CD4-positive, alpha-beta T cell treated with Interleukin-4 for 4 hours (primary cell): ENCODE data around the gene WBP2NL.
"Not testable (repeated sequence)": the region's sequence is repeated elsewhere in the genome, so short reads cannot be mapped to it uniquely, and the experiment has no call there.

Source experiments
- DNase-seq: peaks from one replicate; pipeline ENCODE4 v3.0.0-alpha.2; 2020

The WBP2NL gene, protein sequence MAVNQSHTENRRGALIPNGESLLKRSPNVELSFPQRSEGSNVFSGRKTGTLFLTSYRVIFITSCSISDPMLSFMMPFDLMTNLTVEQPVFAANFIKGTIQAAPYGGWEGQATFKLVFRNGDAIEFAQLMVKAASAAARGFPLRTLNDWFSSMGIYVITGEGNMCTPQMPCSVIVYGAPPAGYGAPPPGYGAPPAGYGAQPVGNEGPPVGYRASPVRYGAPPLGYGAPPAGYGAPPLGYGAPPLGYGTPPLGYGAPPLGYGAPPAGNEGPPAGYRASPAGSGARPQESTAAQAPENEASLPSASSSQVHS

DNA sequence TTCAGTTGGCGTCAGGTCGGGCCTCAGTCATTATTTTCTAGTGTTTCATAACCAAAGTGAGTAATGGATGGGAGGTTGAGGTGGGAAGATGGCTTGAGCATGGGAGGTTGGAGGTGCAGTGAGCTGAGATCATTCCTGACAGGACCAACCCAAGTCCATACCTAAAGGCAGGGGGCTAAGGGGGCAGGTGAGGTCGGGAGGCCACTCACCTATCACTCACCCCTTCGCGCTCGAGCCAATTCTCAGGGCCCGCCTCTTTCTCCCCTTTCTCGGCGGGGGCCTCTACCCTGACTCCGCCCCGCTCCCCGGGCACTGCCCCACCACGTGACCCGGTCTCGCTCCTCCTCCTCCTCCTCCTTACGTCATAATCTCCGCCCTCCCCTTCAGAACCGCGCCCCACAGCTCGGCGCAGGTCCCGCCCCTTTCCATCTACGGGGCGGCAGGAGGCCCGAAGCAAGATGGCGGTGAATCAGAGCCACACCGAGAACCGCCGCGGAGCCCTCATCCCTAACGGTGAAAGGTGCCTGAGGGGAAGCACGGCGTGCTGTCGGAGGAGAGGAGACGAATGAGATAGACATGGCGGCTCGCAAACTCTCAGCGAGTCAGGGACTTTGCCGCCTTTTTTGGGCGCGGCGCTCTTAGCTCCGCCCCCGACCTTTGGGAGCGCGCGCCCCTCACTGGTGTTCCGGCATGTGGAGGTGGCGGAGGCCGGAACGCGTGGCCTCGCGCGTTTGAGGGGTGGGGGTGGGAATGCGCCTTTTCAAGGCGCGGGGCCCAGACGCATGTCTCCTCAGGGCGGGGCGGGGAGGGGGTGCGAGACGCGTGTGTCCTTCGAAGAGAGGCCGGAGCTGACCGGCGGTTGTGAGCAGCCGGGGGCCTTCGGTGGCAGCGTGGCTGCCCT is at the start of gene WBP2NL:
Gene WBP2NL, plus strand, starts transcription at position 428 of the 901 bp plus-strand sequence. Its CDS starts 31 bp downstream, at position 459.
- DNase-seq, result peak; percentile 88

DNA sequence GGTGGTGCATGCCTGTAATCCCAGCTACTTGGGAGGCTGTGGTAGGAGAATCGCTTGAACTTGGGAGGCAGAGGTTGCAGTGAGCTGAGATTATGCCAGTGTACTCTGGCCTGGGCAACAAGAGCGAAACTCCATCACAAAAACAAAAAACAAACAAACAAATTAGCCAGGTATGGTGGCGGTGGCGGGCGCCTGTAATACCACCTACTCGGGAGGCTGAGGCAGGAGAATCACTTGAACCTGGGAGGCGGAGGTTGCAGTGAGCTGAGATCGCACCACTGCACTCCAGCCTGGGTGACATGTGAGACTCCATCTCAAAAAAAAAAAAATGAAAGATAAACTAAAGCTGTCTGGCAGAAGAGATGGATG is 49.7 kb upstream of the WBP2NL start:
- not testable (repeated sequence) for DNase-seq

DNA sequence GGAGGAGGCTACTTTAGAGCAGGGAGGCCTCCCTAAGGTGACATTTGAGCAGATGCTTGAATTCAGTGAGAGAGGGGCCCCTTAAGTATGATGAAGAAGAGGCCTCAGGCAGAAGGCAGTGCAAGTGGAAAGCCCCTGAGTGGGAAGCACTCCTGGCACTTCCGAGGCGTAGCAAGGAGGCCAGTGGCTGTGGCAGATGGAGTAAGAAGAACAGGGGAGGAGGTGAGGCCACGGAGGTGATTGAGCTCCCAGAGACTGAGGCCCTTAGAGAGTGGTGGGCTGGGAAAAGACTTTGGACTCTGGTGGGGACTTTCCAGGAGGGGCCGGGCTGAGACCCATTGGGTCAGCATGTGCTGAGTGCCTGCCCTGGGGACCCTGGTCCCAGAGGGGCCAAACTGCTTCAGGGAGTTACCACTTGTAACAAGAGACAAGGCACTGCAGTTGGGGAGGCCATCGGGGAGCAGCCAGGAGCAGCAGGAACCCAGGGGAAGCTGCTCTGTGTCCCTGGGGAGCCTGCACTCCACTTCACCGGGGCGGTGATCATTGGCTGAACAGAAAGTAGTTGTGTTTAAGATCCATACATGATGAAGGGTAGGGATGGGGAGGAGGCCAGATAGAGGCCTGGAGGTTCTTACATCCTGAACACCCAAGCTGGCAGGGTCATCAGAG is 49.2 kb upstream of the WBP2NL start:
- no peak for DNase-seq

DNA sequence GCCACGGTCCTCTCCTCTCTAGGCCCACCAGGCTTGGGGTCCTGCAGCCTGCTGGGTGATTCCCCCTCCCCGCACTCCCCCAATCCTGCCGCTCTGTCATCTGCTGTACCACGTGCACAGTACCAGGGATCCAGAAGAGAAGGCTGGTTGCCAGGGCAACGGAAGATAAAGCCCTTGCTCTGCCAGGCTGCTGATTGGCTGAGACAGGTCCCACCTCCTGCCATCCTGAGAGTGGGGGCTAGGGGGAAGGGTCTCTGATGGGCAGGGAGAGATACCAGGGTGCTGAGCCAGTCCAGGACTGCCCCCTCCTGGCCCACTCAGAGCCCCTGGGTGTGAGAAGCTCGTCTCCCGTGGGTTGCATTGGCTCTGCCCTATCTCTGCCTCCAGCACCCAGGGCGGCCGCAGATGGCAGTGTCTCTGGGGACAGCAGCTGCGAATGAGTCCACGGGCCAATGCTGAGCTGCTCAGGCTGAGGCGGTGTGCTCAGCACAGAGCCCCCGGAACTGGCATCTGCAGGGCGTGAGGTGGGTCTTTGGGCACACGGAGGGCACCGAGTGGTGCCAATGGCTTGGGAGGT is 46.6 kb upstream of the WBP2NL start, which contains the start of gene SMIM45:
Gene SMIM45, plus strand, starts transcription at position 253 of the 577 bp plus-strand sequence.
- no peak for DNase-seq

DNA sequence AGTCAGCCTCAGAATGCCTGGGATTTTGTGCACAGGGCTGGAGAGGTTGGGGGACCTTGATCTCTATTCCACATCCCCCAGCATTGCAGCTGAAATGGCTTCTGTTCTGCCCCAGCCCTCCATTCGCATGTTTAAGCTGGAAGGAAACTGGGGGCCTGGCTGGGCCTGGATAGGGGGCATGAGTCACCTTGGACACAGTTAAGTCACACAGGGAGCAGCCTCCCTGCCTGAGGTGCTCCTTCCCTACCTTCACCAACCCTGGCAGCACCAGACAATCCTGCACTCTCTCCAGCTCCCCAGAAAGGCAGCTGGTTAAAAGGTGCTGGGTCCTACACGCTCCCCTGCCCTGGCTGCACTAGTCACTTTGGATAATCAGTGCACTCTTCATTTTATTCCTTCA is 45.9 kb upstream of the WBP2NL start:
- no peak for DNase-seq

DNA sequence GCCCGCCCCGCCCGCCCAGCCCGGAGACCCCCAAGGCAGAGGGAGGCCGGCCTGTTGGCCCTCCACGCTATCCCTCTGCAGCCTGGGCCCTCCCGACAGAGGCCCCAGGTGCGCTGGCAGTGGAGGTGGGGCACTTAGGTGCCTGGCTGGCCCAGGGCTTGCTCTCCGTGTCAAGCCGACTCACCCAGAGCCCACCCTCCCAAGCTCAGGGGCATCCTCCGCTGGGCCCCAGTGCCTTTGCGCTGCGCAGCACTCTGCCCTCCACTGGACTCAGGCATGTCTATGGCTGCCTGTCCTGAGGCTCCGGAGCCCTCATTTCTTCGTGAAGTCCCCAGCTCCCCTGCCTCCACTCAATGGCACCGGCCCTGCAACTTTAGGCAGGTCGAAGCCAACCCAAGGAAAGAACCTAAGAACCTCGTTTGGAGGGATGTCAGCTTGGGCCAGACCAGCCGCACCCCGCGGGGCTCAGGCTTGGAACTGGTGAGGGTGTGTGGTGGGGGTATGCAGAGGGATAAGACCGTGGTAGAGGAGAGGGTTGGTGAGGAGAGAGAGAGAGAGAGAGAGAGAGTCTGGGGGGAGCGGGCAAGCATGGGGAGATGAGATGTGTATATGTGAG is 40.5 kb upstream of the WBP2NL start:
- DNase-seq, result no peak

DNA sequence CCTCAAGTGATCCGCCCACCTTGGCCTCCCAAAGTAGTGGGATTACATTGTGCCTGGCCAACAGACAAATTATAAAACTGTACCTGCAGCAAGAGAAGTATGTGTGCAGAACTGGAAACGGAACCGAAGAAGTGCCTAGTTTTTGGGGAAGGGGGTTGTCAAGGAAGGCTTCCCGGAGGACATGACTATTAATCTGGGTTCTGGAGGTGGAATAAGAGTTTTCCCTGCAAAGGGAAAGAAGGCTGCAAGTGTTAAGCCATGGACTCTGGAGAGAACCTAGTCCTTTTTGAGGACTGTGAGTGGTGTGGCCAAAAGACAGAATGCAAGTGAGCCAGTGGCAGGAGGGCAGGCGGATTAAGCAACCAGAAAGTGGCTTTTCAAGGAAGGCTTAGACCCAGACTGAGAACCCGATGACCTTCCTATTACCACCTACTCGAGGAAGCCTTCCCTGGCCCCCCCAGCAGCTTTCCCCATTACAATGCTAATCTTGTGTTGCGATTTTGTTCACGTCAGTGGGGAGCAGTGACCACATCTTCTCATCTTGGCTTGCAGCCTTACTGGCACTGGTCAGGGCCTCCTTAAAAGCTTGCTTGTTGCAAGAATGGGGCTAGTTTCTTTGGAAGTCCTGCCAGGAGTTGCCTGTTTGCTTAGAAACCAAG is 35.0 kb upstream of the WBP2NL start:
- DNase-seq, result no peak

DNA sequence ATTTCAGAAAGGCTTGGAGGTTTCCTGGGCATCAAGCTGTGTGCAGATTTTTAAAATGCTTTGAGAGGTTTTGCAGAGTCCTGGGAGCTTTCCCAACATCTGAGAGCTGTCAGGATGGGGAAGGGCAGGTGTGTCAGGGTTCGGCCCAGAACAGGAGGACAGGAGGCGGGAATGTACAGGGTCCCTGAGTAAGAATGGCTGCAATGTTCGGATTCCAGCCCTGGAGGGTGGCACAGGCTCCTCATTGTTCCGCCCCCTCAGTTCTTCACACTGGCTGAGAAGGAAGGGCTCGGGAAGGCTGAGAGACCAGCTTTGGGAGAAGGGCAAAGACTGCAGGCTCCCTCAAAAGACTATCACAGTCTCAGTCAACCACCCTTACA is 34.5 kb upstream of the WBP2NL start:
- DNase-seq, result no peak

DNA sequence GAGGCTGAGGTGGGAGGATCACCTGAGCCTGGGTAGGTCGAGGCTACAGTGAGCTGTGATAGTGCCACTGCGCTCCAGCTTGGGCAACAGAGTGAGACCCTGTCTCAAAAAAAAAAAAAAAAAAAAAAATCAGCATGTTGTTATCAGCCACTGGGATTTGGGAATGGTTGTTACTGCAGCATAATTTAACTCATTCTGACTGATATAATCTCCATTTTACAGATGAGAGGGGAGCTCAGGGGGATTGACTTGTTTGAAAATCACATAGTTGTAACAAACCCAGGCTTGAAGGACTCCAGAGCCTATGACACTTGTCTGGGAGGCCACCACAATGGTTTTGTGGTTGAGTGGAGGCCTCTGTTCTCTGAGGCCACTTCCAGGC is 32.4 kb upstream of the WBP2NL start:
- DNase-seq, result no peak

DNA sequence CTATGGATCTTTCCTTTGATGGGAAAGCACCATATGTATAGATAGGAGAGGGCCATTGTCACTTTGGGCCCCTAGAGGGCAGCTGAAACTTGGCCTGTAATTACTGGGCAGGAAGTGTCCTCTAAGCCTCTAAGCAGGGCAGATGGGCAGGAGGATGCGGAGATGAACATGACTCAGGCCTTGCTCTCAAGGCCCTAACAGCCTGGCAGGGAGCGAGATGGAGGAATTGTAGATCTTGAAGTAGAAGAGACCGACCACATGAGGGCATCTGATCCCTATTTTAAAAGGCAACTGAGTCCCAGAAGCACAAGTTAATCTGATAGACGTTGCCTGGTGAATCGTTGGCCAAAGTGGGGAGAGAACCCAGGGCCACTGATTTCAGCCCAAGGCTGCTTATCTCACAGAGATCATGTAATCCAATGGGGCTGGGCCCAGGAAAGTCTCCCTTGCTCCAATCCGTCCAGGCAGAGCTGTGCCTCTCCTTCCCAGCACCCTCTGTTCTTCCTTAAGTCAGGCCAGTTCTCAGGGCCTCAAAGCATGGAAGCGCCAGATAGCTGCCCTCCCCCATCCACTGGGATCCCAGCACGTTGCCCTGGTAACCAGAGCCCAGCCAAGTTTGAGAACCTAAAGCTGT is 31.9 kb upstream of the WBP2NL start:
- peak; percentile 51 for DNase-seq

DNA sequence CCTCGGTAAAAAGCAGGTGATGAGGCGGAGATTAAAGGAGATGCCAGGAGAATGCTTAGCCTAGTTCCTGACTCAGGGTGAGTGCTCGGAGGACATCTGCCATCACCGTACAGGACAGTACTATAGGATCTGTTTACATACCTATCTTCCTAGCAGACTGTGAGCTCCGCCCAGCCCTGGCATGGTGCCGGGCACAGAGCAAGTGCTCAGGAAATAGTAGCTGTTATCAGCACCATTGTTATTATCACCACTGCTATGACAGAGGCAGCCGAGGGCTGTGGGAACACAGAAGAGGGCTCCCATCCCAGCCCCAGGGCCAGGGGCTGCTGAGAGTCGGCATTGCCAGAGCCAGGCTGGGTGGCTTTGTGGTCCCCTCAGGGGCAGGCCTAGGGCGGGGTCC is 30.0 kb upstream of the WBP2NL start:
- DNase-seq, result no peak

DNA sequence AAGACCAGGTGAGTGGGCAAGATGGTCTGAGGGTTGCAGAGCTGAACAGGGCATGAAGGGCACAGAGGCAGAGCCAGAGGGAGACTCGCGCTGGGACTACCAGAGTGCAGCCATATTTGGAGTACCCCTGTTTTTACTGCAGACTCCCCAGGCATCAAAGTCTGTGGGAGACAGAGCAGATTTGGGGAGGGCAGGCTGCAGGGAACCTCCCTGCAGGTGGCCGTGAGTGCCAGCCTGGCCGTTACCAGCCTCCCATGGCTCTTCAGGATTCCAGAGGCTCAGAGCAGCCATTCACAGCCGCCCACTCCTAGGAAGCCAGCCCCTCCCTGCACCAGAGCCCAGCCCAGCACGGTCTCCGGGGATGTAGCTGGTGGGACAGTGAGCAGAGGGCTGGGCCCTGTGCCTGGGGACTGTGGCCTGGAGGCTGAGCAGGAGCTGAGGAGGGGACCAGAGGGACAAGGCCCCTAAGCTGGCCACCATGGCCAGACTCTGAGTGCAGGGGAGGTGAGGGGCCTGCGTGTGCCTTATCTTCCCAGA is 29.4 kb upstream of the WBP2NL start, which contains the start of gene SEPTIN3:
Gene SEPTIN3, plus strand, starts transcription at position 334 of the 537 bp plus-strand sequence. CDS start 2,050 bp downstream, outside the sequence.
- no peak for DNase-seq

DNA sequence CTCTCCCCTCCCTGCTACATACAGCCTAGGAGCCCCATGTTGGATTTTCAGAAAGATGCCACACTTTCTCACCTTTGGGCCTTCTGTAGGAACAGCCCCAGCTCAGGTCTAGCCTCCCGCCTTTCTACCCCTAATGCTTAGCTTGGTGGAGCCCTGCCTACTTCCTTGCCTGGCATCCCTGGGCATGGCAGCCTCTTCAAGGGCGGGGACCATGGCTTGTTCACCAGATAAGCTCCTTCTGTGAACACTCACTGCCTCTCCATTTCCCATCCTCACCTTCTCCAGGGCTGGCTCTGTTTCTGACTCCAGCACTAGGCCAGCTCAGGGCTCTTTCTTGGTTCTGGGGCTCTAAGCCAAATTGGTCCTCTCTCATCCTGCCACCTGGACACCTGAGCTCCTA is 28.0 kb upstream of the WBP2NL start:
- DNase-seq, result no peak

DNA sequence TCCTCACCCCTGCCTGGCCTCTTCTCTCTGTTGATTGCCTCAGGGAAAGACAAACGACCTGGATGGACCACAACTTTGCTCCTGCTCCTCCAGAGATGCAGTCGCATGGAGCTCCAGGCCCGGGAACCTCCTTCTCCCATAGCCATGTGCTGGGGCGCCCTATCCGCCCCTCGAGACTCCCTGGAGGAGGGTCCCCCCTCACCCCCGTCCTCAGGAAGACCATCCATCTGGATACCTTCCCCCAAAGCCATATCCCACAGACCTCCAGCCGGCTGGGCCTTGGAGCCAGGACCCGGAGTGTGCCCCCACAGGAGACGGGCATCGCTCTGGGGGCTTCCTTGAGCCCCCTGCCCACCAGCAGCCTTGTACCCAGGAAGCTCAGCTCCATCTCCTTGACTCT is 27.2 kb upstream of the WBP2NL start:
- DNase-seq, result no peak

DNA sequence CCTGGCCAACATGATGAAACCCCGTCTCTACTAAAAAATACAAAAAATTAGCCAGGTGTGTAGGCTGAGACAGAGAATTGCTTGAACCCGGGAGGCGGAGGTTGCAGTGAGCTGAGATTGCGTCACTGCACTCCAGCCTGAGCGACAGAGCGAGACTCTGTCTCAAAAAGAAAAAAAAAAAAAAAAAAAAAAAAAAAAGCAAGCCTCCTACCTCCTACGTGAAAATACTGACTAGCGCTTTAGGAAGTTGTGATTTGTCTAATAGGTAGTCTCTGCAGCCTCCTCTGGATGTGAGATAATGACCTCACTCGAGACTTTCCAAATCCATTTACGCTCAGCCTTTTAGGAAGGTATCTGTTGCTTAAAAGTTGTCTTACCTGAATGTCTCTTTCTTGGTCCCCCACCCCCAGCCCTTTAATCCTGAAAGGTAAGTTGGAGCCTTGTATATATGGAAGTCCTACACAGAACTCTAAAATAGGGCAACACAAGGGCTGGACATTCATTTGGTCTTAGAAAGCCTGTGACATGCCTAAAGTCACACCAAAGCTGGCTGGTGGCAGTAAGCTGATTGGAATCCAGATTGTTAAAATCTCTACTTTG is 23.8 kb upstream of the WBP2NL start:
- no peak for DNase-seq

DNA sequence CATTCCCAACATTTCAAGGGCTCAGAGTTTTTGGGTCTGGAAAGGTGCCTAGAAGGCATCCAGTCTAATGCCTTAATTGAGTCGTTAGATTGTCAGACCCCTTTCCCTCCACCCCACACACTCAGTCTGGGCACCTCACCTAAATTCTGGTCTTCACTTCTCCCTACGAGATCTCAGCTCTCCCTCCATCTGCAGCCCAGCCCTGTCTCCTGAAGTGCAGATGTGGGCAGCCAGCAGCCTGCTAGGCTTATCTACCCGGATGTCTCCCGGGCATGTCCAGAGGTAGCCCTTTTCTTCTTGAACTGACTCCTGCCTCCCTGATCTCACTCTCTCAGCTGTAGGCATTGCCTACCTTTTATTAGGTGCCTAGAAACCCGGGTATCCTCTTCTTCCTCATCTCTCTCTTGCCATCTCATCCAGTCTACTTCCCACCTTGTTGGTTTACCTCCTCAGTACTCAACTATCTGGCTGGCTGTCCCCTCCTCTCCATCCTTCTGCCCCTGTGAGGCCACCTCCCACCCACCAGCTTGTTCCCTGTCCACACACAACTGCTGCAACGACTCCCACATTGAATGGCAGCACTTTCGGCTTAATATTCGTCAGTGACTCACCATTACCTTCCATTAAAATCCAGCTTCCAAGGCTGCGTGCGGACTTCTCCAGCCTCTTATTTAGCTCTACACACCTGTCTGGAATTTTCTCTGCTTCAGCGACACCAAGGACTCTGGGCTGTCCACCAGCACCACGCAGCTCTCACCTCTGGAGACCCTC is 23.1 kb upstream of the WBP2NL start:
- no peak for DNase-seq

DNA sequence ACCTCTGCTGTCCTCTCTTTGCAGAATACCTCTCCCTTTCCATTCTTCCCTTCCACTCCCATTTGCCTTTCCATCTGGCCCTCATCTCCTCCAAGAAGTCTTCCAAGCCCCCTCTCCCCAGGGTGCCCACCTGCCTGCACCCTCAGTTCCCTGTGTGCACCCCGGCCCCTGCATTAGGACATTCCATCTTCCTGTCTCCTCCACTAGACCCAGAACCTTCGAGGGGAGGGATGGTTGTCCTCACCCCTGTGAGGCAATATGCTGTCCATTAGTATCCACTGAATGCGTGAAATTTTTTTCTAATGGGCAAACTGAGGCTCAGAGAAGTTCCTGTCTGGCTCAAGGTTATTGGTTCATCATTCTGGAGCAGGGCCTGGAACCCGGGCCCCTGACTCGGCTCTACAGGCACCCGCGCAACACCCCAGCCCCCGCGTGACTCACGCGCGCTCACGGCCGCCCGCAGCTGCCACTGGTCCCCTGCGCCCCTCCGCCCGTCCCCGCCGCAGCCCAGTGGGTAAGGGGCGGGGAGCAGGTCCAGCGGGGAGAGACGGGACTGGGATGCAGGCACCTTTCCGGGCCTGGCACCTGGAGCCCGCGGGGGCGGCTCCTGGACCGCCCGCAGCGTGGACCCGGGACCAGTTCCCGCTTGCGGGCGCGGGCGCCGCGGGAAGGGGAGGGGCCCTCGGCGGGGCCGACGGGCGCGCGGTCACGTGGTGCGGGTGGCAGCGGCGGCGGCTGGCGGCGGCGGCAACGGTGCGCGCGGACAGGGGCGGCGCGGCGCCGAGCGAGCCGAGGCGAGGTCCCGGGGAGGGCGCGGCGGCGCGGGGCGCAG is 22.3 kb upstream of the WBP2NL start:
- DNase-seq, result peak; percentile 25

DNA sequence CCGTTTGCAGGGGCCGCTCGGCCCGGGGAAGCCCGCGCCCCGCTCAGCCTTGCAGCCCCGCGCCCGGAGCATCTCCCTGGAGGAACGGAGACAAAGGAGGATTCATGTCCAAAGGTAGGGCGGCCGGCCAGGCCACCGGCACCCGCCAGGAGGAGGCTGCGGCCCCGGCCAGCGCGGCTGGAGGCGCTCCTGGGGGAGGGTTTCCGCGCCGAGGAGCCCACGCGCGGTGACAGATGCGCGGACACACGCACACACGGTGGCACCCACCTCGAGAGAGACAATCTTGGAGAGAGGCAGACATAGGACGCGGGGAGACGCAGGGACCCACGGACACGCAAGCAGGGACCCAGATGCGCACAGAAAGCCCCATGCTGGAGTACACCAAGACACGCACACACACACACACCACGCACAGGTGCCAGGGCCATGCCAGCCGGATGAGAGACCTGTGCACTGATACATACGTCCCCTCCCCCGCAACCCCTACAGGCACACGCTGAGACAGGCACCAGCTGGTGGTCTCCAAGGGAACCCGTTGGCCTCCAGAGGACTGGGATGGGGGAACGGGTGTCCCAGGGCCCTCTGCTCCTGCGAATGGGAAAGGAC is 21.5 kb upstream of the WBP2NL start:
- no peak for DNase-seq

DNA sequence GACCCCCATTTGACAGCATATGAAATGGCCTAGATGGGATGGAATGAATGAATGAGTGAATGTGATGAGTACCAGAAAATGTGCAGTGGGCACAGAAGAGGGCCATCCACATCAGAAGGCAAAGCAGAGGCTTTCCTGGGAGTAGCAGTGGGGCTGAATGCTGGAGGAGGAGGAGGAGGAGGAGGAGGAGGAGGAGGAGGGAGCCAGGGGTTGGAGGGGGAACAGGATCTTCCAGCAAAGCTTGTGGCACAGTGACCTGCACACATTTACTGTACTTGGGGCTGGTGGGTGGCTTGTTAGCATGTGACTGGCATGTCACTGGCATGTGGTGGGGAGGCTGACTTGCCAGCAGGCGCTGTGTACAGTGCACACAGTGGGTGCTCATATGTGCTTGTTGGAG is 19.9 kb upstream of the WBP2NL start:
- DNase-seq, result no peak
